Camera-type eye (tissue), 1 donor: ENCODE measurements around the gene TOP2A. TPM values are rescaled to one million over a fixed set of nuclear protein-coding genes. Genes with fewer than 3 reads are reported as not detected.

ENCODE experiments used
- total RNA-seq: library from RNA; depleted of rRNA; stranded (reverse); fragments of >200 nt; gene quantifications from one replicate; pipeline ENCODE4 v1.2.3, GENCODE V29; 2014

TOP2A gene, protein sequence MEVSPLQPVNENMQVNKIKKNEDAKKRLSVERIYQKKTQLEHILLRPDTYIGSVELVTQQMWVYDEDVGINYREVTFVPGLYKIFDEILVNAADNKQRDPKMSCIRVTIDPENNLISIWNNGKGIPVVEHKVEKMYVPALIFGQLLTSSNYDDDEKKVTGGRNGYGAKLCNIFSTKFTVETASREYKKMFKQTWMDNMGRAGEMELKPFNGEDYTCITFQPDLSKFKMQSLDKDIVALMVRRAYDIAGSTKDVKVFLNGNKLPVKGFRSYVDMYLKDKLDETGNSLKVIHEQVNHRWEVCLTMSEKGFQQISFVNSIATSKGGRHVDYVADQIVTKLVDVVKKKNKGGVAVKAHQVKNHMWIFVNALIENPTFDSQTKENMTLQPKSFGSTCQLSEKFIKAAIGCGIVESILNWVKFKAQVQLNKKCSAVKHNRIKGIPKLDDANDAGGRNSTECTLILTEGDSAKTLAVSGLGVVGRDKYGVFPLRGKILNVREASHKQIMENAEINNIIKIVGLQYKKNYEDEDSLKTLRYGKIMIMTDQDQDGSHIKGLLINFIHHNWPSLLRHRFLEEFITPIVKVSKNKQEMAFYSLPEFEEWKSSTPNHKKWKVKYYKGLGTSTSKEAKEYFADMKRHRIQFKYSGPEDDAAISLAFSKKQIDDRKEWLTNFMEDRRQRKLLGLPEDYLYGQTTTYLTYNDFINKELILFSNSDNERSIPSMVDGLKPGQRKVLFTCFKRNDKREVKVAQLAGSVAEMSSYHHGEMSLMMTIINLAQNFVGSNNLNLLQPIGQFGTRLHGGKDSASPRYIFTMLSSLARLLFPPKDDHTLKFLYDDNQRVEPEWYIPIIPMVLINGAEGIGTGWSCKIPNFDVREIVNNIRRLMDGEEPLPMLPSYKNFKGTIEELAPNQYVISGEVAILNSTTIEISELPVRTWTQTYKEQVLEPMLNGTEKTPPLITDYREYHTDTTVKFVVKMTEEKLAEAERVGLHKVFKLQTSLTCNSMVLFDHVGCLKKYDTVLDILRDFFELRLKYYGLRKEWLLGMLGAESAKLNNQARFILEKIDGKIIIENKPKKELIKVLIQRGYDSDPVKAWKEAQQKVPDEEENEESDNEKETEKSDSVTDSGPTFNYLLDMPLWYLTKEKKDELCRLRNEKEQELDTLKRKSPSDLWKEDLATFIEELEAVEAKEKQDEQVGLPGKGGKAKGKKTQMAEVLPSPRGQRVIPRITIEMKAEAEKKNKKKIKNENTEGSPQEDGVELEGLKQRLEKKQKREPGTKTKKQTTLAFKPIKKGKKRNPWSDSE (N-terminal part only)
- total RNA-seq, result 62.8 TPM

DNA sequence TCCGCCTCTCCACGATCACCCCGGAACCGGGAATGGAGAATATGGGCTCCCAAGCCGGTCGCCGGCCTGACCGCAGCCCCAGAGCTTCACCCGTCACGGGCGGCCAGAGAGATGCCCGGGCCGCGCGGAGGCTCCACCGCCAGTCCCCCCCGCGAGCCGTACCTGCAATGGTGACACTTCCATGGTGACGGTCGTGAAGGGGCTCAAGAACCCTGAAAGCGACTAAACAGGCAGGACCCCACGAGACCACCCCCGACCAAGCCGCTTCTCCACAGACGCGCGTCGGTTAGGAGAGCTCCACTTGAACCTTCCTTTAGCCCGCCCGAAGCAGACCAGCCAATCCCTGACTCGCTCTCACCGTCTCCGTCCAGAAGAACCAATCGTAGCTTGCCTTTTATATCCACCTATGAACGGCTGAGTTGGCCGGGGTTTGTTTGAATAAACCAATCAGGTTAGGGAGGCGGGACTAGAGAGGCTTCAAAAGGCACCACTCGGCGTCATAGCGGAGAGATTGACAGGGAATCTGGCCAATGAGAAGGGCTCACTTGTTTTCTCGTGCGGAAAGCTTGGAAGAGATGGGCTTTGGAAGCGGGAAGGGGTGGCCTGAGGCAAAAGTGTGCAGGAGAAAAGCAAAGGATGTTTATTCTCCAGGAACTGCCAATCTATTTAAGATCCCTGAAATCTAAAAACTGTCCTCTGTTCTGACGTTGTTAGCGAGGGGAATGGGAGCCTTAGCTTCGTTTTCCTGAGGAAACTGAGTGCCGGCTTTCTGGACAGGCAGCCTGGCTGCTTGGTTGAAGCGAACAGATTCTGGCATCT is at the start of gene TOP2A:
Gene TOP2A, minus strand, starts transcription at position 288 of the 819 bp plus-strand sequence. Its CDS starts 105 bp downstream, at position 183.

DNA sequence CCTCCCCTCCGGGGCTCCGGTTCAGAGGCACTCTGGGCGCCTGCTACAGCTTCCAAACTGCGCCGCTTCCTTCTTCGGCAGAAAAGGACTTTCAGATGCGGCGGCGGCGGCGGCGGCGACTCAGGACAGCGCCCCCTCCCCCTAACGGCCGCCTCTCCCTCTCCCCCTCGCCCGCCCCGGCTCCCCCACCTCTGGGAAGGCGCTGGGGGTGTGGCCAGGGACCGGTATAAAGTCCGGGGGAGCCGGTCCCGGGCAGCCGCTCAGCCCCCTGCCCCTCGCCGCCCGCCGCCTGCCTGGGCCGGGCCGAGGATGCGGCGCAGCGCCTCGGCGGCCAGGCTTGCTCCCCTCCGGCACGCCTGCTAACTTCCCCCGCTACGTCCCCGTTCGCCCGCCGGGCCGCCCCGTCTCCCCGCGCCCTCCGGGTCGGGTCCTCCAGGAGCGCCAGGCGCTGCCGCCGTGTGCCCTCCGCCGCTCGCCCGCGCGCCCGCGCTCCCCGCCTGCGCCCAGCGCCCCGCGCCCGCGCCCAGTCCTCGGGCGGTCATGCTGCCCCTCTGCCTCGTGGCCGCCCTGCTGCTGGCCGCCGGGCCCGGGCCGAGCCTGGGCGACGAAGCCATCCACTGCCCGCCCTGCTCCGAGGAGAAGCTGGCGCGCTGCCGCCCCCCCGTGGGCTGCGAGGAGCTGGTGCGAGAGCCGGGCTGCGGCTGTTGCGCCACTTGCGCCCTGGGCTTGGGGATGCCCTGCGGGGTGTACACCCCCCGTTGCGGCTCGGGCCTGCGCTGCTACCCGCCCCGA is 25.7 kb upstream of the TOP2A start, which contains the start of gene IGFBP4:
Gene IGFBP4, plus strand, starts transcription at position 255 of the 792 bp plus-strand sequence. Its CDS starts 286 bp downstream, at position 541.

DNA sequence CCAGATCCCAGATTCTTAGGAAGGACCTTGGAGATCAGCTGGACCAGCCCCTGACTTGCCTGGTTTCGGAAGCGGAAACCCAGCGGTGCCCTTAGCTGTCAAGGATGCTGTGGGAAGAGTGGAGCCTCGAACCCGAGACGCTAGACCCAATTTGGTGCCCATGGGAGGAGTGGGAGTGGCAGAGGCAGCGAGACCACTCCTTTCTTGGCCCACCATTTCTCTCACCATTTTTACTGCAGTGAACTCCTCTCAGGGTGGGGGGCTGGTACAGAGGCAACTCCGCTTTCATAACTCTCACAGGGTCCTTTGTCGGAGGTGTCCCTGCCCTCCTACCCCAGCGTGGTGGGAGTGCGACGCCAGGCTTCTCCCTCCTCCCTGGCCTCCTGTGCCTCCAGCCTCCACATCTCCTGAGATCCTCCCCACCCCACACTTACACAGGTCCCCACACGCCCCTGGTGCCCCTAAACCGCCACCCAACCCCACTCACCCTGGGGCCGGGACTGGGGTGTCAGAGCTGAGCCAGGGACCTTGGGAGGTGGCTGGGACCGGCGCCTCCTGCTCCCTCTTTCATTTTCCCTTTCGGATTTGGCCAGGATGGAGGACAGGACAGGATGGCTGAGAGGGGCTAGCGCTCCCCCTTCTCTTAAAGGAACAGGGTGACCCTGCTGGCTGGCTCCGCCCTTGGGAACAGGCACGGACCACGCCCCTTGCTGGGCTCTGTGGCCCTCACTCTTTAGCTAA is 53.4 kb downstream of the TOP2A start, which contains the start of gene GJD3:
Gene GJD3, minus strand, starts transcription at position 617 of the 741 bp plus-strand sequence. CDS start 922 bp downstream, outside the sequence.

Other genes starting within 250 kb of the TOP2A start
- gene RAPGEFL1, start 240.4 kb downstream of the TOP2A start, total RNA-seq, result 16.2 TPM
- 13.6 TPM for gene WIPF2, start 198.6 kb downstream of the TOP2A start, total RNA-seq
- 6.3 TPM for gene CDC6, start 130.0 kb downstream of the TOP2A start, total RNA-seq
- gene RARA, start 108.7 kb downstream of the TOP2A start, total RNA-seq, result 50.1 TPM
- gene GJD3, start 53.2 kb downstream of the TOP2A start, total RNA-seq, result not detected
- 182 TPM for gene IGFBP4, start 25.6 kb upstream of the TOP2A start, total RNA-seq
- 1.8 TPM for gene TNS4, start 83.7 kb upstream of the TOP2A start, total RNA-seq
- gene CCR7, start 147.6 kb upstream of the TOP2A start, total RNA-seq, result not detected
- gene SMARCE1, start 229.9 kb upstream of the TOP2A start, total RNA-seq, result 186 TPM
- gene KRT222, start 247.3 kb upstream of the TOP2A start, total RNA-seq, result 11.5 TPM